Measurements from ENCODE around the gene CELF6.
A peak's percentile ranks its signal among the peaks of the same experiment; 100 is the strongest.

The CELF6 gene

GRCh38 chr15:72319985-72320671 lies at the start of gene CELF6:
Gene CELF6, minus strand, starts transcription at chr15:72320157. Its CDS starts 283 bp downstream, at chr15:72319874.
- no peak for TF ChIP-seq CTCF (IDR thresholded peaks at IDR 0.05)
- no peaks in the 10 kb centered on the region for H3K36me3 ChIP-seq
- peaks cover 19% of the 10 kb centered on the region for H3K27me3 ChIP-seq
- H3K27ac ChIP-seq = peak within 1 kb of the TSS; percentile 74
- H3K9me3 ChIP-seq = no peaks in the 10 kb centered on the region
- H3K4me1 ChIP-seq (ENCODE audit: control insufficient read depth in 1 of 2, insufficient read depth in 1 of 2, low read depth in 1 of 2, low read length in 1 of 2) = peaks cover 5 to 10% of the 10 kb centered on the region in 2 experiments
- peak within 1 kb of the TSS; percentile 63 to 66 for H3K4me3 ChIP-seq (ENCODE audit: low read depth in 1 of 2, low read length in 1 of 2)

GRCh38 chr15:72368899-72369298 lies 48.9 kb upstream of the CELF6 start:
- no peaks in the 10 kb centered on the region for H3K36me3 ChIP-seq
- H3K27me3 ChIP-seq = no peaks in the 10 kb centered on the region
- TF ChIP-seq CTCF (IDR thresholded peaks at IDR 0.05) = no peak
- H3K4me3 ChIP-seq (ENCODE audit: low read depth in 1 of 2, low read length in 1 of 2) = peak overlapping the region; percentile 10 to 19
- H3K27ac ChIP-seq = peak overlapping the region; percentile 84
- H3K9me3 ChIP-seq = no peaks in the 10 kb centered on the region
- peaks cover 80 to 81% of the 10 kb centered on the region in 2 experiments for H3K4me1 ChIP-seq (ENCODE audit: control insufficient read depth in 1 of 2, insufficient read depth in 1 of 2, low read depth in 1 of 2, low read length in 1 of 2)

GRCh38 chr15:72368325-72368724 lies 48.4 kb upstream of the CELF6 start:
- H3K4me1 ChIP-seq (ENCODE audit: control insufficient read depth in 1 of 2, insufficient read depth in 1 of 2, low read depth in 1 of 2, low read length in 1 of 2) = peaks cover 77 to 78% of the 10 kb centered on the region in 2 experiments
- no peaks in the 10 kb centered on the region for H3K27me3 ChIP-seq
- H3K9me3 ChIP-seq = no peaks in the 10 kb centered on the region
- H3K4me3 ChIP-seq (ENCODE audit: low read depth in 1 of 2, low read length in 1 of 2) = peak overlapping the region; percentile 10 to 19
- no peak for TF ChIP-seq CTCF (IDR thresholded peaks at IDR 0.05)
- peak overlapping the region; percentile 84 for H3K27ac ChIP-seq
- no peaks in the 10 kb centered on the region for H3K36me3 ChIP-seq

- Histone ChIP-seq H3K4me3 (ENCODE audit: low read depth in 1 of 2, low read length in 1 of 2) (no peak overlapping the region), H3K4me1 (ENCODE audit: control insufficient read depth in 1 of 2, insufficient read depth in 1 of 2, low read depth in 1 of 2, low read length in 1 of 2) (peaks cover 56 to 59% of the 10 kb centered on the region in 2 experiments), H3K36me3 (no peaks in the 10 kb centered on the region), H3K27ac (peak overlapping the region; percentile 84), H3K27me3 (no peaks in the 10 kb centered on the region), H3K9me3 (no peaks in the 10 kb centered on the region)
- TF ChIP-seq CTCF (IDR thresholded peaks at IDR 0.05) = no peak
Measured at GRCh38 chr15:72365844-72366243, 45.9 kb upstream of the CELF6 start.

GRCh38 chr15:72361176-72361575 lies 41.2 kb upstream of the CELF6 start:
- Histone ChIP-seq H3K9me3 (no peaks in the 10 kb centered on the region), H3K36me3 (no peaks in the 10 kb centered on the region), H3K27me3 (no peaks in the 10 kb centered on the region), H3K27ac (peak overlapping the region; percentile 29), H3K4me3 (ENCODE audit: low read depth in 1 of 2, low read length in 1 of 2) (no peak overlapping the region), H3K4me1 (ENCODE audit: control insufficient read depth in 1 of 2, insufficient read depth in 1 of 2, low read depth in 1 of 2, low read length in 1 of 2) (peaks cover 31 to 33% of the 10 kb centered on the region in 2 experiments)
- TF ChIP-seq CTCF (IDR thresholded peaks at IDR 0.05) = no peak

Measured in neutrophil (primary cell).